Gastroesophageal sphincter (tissue), 4 donors: ENCODE results near the gene CPED1. TPM values are rescaled to one million over a fixed set of nuclear protein-coding genes. Genes with fewer than 3 reads are reported as not detected.

Source experiments
- ATAC-seq: fragments of 150-250 bp; one replicate; pipeline ENCODE4 v1.9.1; 2016; ENCODE audit warnings: mild to moderate bottlenecking, moderate library complexity
- H3K27ac ChIP-seq, 4 donors: fragments of 200-600 bp; sonication (generic) in 3 of 4; 1 replicate in 3 of 4; 2 replicates in 1 of 4; pipeline ENCODE4 v1.5.1; 2016 to 2019
- H3K27me3 ChIP-seq: fragments of 200-600 bp; sonication (generic); one replicate; pipeline ENCODE4 v1.5.1; 2019
- H3K36me3 ChIP-seq, 2 donors: fragments of 200-600 bp; sonication (generic); one replicate each; pipeline ENCODE4 v1.5.1; 2019; ENCODE audit warnings: control low read depth in 1 of 2
- H3K4me1 ChIP-seq, 3 donors: fragments of 200-600 bp; sonication (generic); 1 replicate in 2 of 3; 2 replicates in 1 of 3; pipeline ENCODE4 v1.5.1; 2016 to 2019; ENCODE audit warnings: control low read depth in 2 of 3
- H3K4me3 ChIP-seq, 2 donors: fragments of 200-600 bp; sonication (generic); one replicate each; pipeline ENCODE4 v1.5.1; 2019; ENCODE audit warnings: mild to moderate bottlenecking in 1 of 2, moderate library complexity in 1 of 2
- H3K9me3 ChIP-seq, 3 donors: fragments of 200-600 bp; sonication (generic); one replicate each; pipeline ENCODE4 v1.5.1; 2017 to 2019; ENCODE audit warnings: control low read depth in 2 of 3
- EP300 ChIP-seq: sonication (generic); formaldehyde crosslinking; IDR thresholded peaks from one replicate; pipeline ENCODE4 v1.6.1; 2017; ENCODE audit warnings: antibody characterized with exemption, mild to moderate bottlenecking
- POLR2A ChIP-seq, 2 donors: fragments of 450-650 bp; IDR thresholded peaks; one replicate each; pipeline ENCODE4 v1.6.1; 2017; ENCODE audit warnings: antibody characterized with exemption in 2 of 2, mild to moderate bottlenecking in 2 of 2, moderate library complexity in 1 of 2
- POLR2AphosphoS5 ChIP-seq: sonication (generic); formaldehyde crosslinking; IDR thresholded peaks from one replicate; pipeline ENCODE4 v1.6.1; 2017; ENCODE audit warnings: antibody characterized with exemption
- WGBS, 2 donors: methylation state at CpG; one replicate each; pipeline ENCODE4 v1.1.5; 2018; ENCODE audit warnings: low coverage in 1 of 2; 5-methylcytosine and 5-hydroxymethylcytosine counted together
- total RNA-seq, 4 donors: library from RNA; depleted of rRNA; stranded (reverse); fragments of >200 nt; gene quantifications; one replicate each; pipeline ENCODE4 v1.1.0, GENCODE V29; 2016
- TF ChIP-seq, protein P1 (sequence below), 4 experiments: fragments of 200-600 bp in 2 of 4; fragments of 450-650 bp in 2 of 4; sonication (generic) in 1 of 4; IDR thresholded peaks; one replicate each; pipeline ENCODE4 v1.5.1; 2017 to 2019; ENCODE audit warnings: antibody characterized with exemption in 4 of 4, mild to moderate bottlenecking in 2 of 4, moderate library complexity in 2 of 4

CPED1 gene
- total RNA-seq, 4 donors from 2014 or later: 35.1 to 97.7 (median 60.5) TPM

DNA sequence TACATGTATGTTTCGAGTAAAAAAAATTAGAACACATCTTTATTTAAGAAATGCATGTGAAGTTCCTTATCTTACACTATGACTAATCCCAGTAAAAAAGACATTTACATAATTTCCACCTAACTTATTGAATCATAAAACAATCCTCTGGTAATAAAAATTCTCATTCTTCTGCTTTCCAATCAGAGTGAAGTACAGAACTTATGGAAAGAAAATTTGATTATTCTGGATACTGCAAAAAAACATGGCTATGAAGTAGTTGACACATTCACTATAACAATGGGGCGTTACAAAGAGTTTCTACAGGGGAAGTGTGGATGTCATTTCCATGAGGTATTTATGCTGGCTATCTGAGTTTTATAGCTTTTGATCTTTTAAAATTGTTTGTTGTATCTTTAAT is 282.6 kb downstream of the CPED1 start:
- Histone ChIP-seq H3K9me3 (no peaks in the 10 kb centered on the region), H3K4me3 (no peak overlapping the region), H3K36me3 (peaks cover 0 to 67% of the 10 kb centered on the region in 2 donors), H3K4me1 (no peaks in the 10 kb centered on the region), H3K27ac (no peak overlapping the region), H3K27me3 (no peaks in the 10 kb centered on the region)
- TF ChIP-seq EP300 (no peak), POLR2AphosphoS5 (no peak), POLR2A (IDR thresholded peaks at IDR 0.05) (no peak)
- TF ChIP-seq, protein P1, sequence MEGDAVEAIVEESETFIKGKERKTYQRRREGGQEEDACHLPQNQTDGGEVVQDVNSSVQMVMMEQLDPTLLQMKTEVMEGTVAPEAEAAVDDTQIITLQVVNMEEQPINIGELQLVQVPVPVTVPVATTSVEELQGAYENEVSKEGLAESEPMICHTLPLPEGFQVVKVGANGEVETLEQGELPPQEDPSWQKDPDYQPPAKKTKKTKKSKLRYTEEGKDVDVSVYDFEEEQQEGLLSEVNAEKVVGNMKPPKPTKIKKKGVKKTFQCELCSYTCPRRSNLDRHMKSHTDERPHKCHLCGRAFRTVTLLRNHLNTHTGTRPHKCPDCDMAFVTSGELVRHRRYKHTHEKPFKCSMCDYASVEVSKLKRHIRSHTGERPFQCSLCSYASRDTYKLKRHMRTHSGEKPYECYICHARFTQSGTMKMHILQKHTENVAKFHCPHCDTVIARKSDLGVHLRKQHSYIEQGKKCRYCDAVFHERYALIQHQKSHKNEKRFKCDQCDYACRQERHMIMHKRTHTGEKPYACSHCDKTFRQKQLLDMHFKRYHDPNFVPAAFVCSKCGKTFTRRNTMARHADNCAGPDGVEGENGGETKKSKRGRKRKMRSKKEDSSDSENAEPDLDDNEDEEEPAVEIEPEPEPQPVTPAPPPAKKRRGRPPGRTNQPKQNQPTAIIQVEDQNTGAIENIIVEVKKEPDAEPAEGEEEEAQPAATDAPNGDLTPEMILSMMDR (IDR thresholded peaks at IDR 0.05): no peak
- 82 to 90% methylated on average over 2 of the region's 2 CpGs for WGBS, 2 donors
- ATAC-seq: no peak

DNA sequence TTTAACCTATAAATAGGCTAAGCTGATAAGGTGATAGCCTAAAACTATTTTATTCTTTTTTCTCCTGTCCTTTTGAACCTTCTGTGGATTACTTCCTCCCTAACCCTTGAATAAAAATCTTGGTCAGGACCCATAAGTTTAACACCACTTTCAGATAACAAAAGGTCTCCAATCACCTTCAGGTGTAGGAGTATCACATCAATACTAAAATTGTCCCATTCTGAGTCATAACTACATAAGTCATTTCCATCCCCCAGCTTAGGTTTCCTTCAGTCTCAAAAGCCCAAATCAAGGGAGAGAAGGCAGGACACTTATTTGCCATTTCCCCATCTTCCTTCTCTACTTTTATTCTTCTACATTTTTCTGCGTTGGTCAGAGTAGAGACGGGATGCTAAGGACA is 283.4 kb downstream of the CPED1 start:
- Histone ChIP-seq H3K9me3 (no peaks in the 10 kb centered on the region), H3K4me3 (no peak overlapping the region), H3K27ac (no peak overlapping the region), H3K36me3 (peaks cover 0 to 59% of the 10 kb centered on the region in 2 donors), H3K4me1 (no peaks in the 10 kb centered on the region), H3K27me3 (no peaks in the 10 kb centered on the region)
- no peak for ATAC-seq
- TF ChIP-seq EP300 (no peak), POLR2A (IDR thresholded peaks at IDR 0.05) (no peak), POLR2AphosphoS5 (no peak)
- TF ChIP-seq, protein P1 (IDR thresholded peaks at IDR 0.05): no peak
- WGBS, 2 donors: 100% methylated on average over 2 of the region's 2 CpGs

DNA sequence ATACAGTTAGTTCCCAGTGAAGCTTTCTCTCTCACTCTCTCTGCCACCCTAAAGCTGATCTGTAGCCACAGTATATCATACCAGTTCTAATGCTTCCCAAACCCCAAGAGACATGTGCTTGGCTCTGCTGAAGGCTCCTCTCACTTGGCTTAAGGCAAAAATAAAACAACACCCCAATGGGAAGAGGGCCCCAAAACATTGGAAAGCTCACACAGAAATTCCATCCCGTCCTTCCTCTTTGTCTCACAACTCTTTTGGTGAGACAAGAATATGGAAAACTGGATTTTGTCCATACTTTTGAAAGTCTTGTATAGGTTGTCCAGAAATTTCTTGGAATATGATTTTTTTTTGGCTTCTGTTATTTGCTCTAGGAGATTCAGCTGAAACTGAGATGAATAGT is 284.2 kb downstream of the CPED1 start:
- no peaks in the 10 kb centered on the region for H3K27me3 ChIP-seq
- WGBS, 2 donors: 67 to 83% methylated on average over 1 of the region's 1 CpG
- ATAC-seq: no peak

DNA sequence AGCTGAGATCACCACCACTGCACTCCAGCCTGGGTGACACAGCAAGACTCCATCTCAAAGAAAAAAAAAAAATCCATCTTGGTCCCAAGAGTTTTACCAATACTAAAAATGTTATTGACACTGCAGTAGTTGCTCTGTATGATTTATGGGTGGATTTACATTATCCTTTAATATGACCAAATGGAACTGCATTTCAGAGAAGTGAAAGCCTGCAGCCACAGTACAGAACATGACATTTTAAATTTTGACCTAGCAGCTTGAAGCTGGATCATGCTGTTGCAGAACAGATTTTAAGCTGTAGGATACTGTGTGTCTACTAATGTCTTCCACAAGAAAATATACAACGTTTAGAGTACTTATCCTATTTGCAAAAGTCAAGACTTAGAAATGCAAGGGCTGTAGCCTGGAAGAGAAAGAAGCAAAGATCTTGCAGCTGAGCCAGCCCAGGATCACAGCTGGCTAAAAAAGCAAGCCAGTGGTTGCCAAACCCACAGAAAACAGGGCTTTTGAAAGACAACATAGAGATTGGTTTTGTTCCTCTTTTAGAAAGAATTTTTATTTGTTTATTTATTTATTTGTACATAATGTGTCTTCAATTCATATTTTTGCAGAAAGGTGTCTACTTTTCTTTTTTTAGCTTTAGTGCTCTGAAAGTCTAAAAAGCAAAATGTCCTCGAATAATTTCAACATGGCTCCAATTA is 285.1 kb downstream of the CPED1 start:
- no peak for ATAC-seq
- 30 to 50% methylated on average over 1 to 2 of the region's 2 CpGs for WGBS, 2 donors
- peaks cover 0 to 42% of the 10 kb centered on the region in 2 donors for H3K36me3 ChIP-seq
- no peaks in the 10 kb centered on the region for H3K27me3 ChIP-seq
- H3K27ac ChIP-seq: no peak overlapping the region
- TF ChIP-seq POLR2AphosphoS5: no peak
- TF ChIP-seq, protein P1 (IDR thresholded peaks at IDR 0.05): no peak
- TF ChIP-seq EP300: no peak
- no peak for TF ChIP-seq POLR2A (IDR thresholded peaks at IDR 0.05)
- H3K4me1 ChIP-seq: no peaks in the 10 kb centered on the region
- H3K4me3 ChIP-seq: no peak overlapping the region
- no peaks in the 10 kb centered on the region for H3K9me3 ChIP-seq

More for the DNA sequence above, 284.2 kb downstream of the CPED1 start:
- Histone ChIP-seq H3K4me1 (no peaks in the 10 kb centered on the region), H3K36me3 (peaks cover 0 to 51% of the 10 kb centered on the region in 2 donors), H3K27ac (no peak overlapping the region), H3K9me3 (no peaks in the 10 kb centered on the region), H3K4me3 (no peak overlapping the region)
- TF ChIP-seq, protein P1 (IDR thresholded peaks at IDR 0.05): no peak
- TF ChIP-seq EP300: no peak
- no peak for TF ChIP-seq POLR2AphosphoS5
- TF ChIP-seq POLR2A (IDR thresholded peaks at IDR 0.05): no peak

DNA sequence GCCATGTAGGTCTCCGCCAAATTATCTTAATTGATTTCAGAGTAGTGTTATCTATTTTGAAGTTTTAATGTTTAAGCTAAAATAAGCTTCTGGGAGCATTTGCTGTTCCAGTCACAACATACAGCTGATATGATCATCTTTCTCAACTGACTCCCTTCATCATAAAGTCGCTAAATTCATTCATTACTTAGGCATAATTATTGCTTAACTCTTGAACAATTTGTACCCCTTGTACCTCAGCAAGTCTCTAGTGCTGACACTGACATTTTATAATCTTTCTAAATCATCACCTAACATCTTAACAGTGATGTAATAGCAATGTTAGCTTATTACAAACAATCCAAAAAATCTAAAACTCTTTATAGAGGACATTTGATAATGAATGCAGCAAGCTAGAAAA is 286.0 kb downstream of the CPED1 start:
- Histone ChIP-seq H3K9me3 (no peaks in the 10 kb centered on the region), H3K27me3 (no peaks in the 10 kb centered on the region), H3K4me3 (no peak overlapping the region), H3K4me1 (no peaks in the 10 kb centered on the region), H3K36me3 (peaks cover 0 to 33% of the 10 kb centered on the region in 2 donors), H3K27ac (no peak overlapping the region)
- WGBS, 2 donors: 77 to 86% methylated on average over 2 of the region's 2 CpGs
- no peak for ATAC-seq
- TF ChIP-seq POLR2AphosphoS5 (no peak), EP300 (no peak), POLR2A (IDR thresholded peaks at IDR 0.05) (no peak)
- TF ChIP-seq, protein P1 (IDR thresholded peaks at IDR 0.05): no peak
